ENCODE results near the gene IRX5. TPM values are rescaled to one million over a fixed set of nuclear protein-coding genes. Genes with fewer than 3 reads are reported as not detected.

IRX5 gene
- total RNA-seq, 1 experiment from 2014 or later, result 1.5 TPM

DNA sequence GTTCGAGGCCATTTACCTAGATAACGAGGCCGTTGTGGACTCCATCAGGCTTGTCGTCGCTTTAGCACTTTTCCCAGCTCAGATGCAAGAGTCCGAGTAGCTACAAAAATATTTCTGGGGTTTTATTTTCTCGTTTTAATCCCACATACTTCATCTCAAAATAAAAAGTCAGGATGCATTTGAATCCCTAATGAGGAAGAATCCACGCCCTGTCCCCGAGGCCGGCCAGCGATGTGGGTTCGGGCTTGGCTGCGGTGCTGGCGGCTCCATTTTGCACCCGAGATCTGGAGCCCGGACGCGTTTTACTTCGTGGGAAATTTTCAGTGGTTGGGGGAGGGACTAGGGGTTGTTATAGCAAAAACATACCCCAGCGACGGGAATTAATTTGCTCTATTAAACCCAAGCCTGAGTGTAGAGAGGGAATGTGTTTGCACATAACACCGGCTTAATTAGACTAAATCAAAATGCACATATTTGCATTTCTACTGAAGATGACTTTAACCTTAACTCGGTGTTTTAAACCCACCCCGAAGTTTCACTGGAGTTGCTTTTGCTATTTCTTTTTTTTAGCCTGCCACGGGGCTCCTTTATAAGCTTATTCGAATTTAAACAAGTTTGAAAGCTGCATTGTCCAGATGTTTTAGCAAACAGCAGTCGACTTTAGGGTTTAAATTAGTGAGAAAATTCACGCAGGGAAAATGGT is 4.8 kb downstream of the IRX5 start:
- peak; percentile 31 for DNase-seq
- Histone ChIP-seq H3K27me3 (ENCODE audit: control insufficient read depth, insufficient read depth, low read length) (peaks cover 91% of the 10 kb centered on the region), H3K4me3 (ENCODE audit: insufficient read depth, low read depth, low read length) (peak overlapping the region; percentile 4), H3K36me3 (replicated peaks; ENCODE audit: control insufficient read depth, insufficient read depth, low read length) (no peaks in the 10 kb centered on the region)

DNA sequence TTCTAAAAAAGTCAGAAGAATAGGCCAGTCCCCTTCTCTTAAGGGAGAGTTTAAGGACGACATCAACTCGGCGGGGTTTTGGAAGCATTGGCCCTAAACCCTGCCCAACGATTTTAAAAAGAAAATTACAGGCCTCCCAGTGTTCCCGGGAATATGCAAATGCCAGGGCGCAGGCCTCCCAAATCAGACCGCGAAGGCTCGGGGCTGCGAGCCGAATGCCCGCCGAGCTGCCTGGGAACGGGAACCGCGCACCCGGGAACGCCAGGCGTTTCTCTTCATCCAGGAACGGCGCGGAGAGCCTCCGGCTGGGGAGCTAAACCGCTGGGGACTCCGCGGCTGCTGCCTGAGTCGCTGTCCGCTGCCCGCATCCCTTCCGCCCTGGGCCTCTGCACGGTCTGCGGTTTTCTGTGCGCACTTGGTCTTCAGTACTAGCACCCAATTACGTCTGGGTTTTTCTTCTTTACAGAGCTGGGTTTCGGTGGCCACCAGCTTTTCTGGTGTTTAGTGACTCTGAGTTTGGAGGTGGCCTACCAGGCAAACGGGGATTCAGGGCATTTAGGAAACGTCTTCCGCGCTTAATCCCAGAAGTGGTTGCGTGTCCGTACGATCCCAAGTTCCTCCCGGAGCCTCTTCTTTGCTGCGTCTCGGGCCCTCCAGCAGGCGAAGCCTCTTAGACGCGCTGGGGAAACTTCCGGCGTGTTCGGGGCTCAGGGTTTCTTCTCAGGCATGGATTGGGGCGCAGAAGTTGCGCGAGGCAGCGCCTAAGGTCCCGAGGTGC is 5.7 kb downstream of the IRX5 start:
- Histone ChIP-seq H3K36me3 (replicated peaks; ENCODE audit: control insufficient read depth, insufficient read depth, low read length) (no peaks in the 10 kb centered on the region), H3K4me3 (ENCODE audit: insufficient read depth, low read depth, low read length) (peak overlapping the region; percentile 35), H3K27me3 (ENCODE audit: control insufficient read depth, insufficient read depth, low read length) (peaks cover 96% of the 10 kb centered on the region)
- peak; percentile 84 for DNase-seq

DNA sequence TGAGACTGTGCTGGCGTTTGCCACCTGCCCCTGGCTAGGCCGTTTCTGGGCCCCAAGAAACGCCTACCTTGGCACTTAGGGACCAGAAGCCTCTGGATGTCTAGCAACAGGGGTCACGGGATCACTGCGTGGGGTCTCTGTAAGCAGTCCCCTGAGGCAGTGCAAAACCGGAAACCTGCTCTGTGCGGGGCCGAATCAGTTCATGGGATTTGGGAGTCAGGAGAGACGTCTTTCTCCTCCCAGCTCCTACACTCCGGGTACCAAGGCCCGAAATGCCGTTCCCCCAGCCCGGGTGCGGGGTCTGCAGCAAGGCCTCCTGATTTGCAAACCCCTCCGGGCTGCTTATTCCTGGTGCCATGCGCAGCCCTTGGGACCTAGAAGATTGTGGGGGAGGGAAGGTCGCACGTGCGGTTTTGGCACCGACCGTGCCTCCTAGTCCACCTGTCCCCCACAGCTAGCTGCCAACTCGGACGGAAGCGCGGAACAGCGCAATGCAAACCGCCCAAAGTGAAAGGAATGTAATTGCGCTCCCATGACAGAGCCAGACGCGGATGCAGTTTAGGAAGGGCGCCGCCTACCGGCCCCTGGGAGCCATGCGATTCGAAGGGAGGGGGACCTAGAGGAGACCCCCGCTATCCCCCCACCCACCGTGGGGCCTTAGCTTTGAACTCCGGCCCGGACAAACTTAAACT is 6.5 kb downstream of the IRX5 start:
- peak; percentile 93 for DNase-seq
- Histone ChIP-seq H3K27me3 (ENCODE audit: control insufficient read depth, insufficient read depth, low read length) (peaks cover 92% of the 10 kb centered on the region), H3K36me3 (replicated peaks; ENCODE audit: control insufficient read depth, insufficient read depth, low read length) (no peaks in the 10 kb centered on the region), H3K4me3 (ENCODE audit: insufficient read depth, low read depth, low read length) (peak overlapping the region; percentile 35)

DNA sequence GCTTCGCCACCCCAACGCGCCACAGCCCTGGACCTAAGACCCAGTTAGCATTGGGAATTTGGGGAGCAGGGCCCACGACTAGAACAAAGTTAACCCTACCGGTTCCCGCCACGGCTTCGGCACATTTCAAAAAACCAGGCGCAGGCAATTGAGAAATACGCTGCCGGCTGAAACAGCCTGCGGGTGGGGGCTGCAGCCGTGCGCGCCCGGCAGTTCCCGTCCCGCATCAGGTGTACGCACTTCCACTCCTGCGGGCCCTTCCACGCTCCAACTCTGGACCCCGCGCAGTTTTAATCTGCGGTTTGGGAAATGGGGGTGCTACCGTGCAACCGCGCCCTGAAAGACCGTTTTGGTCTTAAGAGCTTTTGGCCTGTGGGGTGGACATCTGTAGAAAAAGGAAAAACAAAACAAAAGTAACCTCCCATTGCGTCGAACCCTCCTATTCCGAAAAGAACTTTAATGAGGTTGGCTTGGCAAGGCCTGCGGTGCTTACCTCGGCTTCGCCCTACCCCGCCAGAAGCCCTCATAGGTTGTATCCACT is 7.1 kb downstream of the IRX5 start:
- Histone ChIP-seq H3K4me3 (ENCODE audit: insufficient read depth, low read depth, low read length) (peak overlapping the region; percentile 35), H3K36me3 (replicated peaks; ENCODE audit: control insufficient read depth, insufficient read depth, low read length) (no peaks in the 10 kb centered on the region), H3K27me3 (ENCODE audit: control insufficient read depth, insufficient read depth, low read length) (peaks cover 91% of the 10 kb centered on the region)
- DNase-seq, result no peak

DNA sequence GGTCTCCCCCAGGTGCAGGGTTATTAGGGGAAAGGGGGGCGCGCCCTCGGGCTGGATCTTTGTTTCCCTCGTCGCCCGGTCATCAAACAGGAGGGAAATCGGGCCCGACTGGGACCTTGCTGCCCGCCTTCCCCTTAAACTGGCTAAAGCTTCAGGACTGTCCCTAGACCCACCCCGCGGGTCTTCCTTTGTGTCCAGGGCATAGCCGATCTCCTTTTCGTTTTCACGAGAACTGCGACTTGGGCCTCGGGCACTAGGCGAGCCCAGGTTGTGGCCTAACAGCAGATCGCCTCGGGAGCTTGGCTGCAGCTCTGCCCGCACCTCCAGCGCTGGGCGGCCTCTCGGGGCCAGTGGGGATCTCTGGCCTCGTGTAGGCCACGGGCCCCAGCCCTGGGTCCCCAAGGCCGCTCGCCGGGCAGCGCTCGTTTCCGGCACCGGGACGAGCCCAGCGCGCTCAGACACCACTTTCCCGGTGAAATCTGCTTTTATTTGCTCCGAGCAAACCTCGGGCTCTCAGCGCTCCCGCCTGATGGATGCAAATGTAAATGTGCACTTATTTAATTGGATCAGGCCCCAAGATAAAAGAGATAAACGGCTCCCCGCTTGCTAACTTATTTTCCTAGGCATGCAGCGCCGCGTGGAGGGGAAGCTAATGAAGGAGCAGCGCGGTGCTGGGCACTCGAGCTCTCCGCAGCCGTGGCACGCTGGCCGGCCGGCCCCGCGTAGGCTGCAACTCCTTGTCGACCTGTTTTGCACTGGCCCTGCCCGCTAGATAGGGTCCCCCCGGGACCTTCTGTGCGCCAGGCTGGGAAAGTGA is 7.8 kb downstream of the IRX5 start:
- Histone ChIP-seq H3K4me3 (ENCODE audit: insufficient read depth, low read depth, low read length) (peak overlapping the region; percentile 35; the same call in 1 of the 2 replicates), H3K36me3 (replicated peaks; ENCODE audit: control insufficient read depth, insufficient read depth, low read length) (no peaks in the 10 kb centered on the region), H3K27me3 (ENCODE audit: control insufficient read depth, insufficient read depth, low read length) (peaks cover 90% of the 10 kb centered on the region)
- DNase-seq, result peak; percentile 72

DNA sequence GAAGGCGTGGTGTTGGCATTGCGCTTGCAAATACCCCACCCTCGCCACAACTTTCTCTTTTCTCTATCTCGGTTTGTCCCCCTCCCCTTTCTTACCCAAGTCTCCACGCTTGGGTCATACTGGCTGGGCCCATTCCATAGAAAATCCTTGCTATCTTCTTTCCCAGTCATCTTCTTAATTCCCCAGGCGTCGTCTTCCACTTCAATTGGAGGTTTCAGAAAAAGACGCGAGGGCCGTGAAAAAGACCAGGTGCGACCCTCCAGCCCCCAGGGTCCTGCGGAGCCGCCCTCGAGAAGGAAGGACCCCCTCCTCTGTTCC is 8.3 kb downstream of the IRX5 start:
- Histone ChIP-seq H3K36me3 (replicated peaks; ENCODE audit: control insufficient read depth, insufficient read depth, low read length) (no peaks in the 10 kb centered on the region), H3K4me3 (ENCODE audit: insufficient read depth, low read depth, low read length) (peak overlapping the region; percentile 35; the same call in 1 of the 2 replicates), H3K27me3 (ENCODE audit: control insufficient read depth, insufficient read depth, low read length) (peaks cover 86% of the 10 kb centered on the region)
- no peak for DNase-seq

DNA sequence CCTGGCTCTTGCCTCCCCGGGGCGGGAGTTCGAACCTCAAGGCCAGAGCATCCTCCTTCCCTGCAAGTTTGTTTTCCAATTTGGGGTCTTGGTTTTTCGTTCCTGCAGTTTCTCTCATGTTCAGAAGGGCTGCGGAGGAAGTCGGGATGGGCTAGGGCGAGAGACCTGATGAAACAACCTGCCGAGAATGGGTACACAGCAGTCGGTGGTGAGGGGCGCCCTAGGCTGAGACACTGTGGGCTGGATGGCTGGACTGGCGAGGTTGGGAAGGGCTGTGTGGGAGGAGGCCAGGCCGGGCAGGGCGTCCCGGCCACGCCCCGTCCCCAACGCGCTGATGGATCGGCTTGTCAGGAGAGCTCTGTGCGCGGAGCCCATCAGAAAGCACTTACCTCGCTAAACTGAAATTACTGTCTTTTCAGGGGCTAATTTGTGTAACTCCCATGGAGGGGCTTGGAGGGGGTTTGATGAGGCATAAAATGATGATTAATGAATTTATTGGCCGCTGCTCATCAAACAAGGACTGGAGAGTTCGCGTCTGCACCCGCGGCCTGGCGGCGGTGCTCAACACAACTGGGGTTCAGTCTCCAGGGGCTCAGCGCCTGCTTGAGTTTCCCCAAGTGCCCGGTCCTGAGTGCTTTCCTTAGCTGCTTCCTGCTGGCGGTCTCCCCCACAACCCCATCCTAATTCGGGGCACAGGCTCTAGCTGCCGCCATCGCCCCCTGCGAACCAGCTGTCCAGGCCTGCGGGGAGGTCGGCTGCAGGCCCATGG is 9.0 kb downstream of the IRX5 start:
- Histone ChIP-seq H3K27me3 (ENCODE audit: control insufficient read depth, insufficient read depth, low read length) (peaks cover 78% of the 10 kb centered on the region), H3K4me3 (ENCODE audit: insufficient read depth, low read depth, low read length) (no peak overlapping the region; the same call in 1 of the 2 replicates), H3K36me3 (replicated peaks; ENCODE audit: control insufficient read depth, insufficient read depth, low read length) (no peaks in the 10 kb centered on the region)
- DNase-seq, result peak; percentile 83

DNA sequence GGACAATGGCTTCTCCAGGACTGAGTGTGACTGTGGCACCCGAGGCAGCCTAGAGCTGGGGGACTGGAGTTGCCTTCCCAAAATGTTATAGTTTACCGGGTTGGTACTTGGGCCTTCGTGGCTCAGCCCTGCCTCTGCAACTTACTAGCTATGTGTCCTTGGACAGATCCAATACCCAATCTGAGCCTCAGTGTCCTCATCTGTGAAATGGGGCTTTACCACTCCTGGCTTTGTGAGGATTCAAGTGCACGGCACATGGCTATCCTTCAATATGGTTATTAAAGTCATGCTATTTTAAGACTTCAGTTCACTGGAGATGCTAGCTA is 9.6 kb downstream of the IRX5 start:
- no peak for DNase-seq
- Histone ChIP-seq H3K4me3 (ENCODE audit: insufficient read depth, low read depth, low read length) (no peak overlapping the region), H3K27me3 (ENCODE audit: control insufficient read depth, insufficient read depth, low read length) (peaks cover 73% of the 10 kb centered on the region), H3K36me3 (replicated peaks; ENCODE audit: control insufficient read depth, insufficient read depth, low read length) (no peaks in the 10 kb centered on the region)

DNA sequence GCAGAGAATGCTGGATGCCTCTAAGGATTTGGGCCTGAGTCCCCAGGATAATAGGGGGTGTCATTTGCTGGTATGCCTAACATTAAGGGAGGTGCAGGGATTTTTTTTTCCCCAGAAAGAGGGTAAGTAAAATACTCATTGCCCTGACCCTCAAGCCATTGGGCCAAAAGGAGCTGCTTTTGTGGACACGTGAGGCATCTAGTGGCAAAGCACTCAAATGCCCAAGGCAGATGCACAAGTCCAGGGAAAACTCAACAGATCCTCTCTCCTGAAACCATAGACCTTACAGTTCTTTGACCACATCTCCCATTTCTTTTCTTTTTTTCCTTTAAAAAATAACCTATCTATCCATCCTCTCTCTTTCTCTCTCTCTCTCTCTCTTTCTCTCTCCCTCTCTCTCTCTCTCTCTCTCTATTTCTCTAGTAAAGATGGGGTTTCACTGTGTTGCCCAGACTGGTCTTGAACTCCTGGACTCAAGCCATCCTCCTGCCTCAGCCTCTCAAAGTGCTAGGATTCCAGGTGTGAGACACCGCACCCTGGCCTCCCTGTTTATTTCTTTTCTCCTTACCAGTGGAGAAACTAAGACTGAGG is 11.8 kb downstream of the IRX5 start:
- Histone ChIP-seq H3K27me3 (ENCODE audit: control insufficient read depth, insufficient read depth, low read length) (peaks cover 54% of the 10 kb centered on the region), H3K4me3 (ENCODE audit: insufficient read depth, low read depth, low read length) (no peak overlapping the region), H3K36me3 (replicated peaks; ENCODE audit: control insufficient read depth, insufficient read depth, low read length) (no peaks in the 10 kb centered on the region)
- no peak for DNase-seq

DNA sequence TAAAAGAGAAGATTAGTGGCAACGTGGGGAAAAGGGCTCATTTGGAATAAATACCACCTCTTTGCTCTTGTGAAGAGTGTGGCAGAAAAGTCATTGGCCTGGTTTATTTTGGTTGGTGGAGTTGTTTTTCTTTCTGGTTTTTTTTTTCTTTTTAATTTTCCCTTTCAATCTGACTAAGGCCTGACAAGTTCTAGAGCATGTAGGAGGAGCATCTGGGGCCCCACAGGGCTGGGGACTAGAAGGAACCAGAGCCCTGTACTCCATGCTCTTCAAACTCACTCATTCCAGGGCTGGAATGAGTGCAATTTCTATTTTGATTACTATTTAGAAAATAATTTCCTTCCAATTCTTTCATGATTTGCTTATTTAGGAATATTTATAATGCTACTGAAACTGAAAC is 13.3 kb downstream of the IRX5 start:
- peaks cover 39% of the 10 kb centered on the region for H3K27me3 ChIP-seq (ENCODE audit: control insufficient read depth, insufficient read depth, low read length)

DNA sequence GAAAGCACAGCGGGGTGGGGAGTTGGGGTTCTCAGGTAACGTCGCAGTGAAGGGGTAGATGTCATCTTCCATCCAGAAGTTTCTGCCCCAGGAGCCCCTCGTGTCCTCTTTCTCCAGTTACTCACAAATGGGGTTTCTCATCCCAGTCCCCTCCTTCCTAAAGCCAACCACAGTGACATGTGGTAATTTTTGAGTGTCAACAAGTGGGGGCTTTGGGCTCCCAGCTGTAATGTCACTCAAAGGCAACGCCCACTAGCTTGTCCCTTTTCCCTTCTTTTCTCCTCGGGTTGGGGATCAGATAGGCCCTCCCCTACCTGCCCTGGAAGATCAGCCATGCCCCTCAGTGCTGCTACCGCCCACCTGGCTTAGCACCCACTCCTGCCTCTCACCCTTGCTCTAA is 14.4 kb downstream of the IRX5 start:
- Histone ChIP-seq H3K36me3 (replicated peaks; ENCODE audit: control insufficient read depth, insufficient read depth, low read length) (no peaks in the 10 kb centered on the region), H3K4me3 (ENCODE audit: insufficient read depth, low read depth, low read length) (no peak overlapping the region), H3K27me3 (ENCODE audit: control insufficient read depth, insufficient read depth, low read length) (peaks cover 28% of the 10 kb centered on the region)
- DNase-seq, result no peak

More for the DNA sequence above, 13.3 kb downstream of the IRX5 start:
- no peak for DNase-seq
- Histone ChIP-seq H3K4me3 (ENCODE audit: insufficient read depth, low read depth, low read length) (no peak overlapping the region), H3K36me3 (replicated peaks; ENCODE audit: control insufficient read depth, insufficient read depth, low read length) (no peaks in the 10 kb centered on the region)

DNA sequence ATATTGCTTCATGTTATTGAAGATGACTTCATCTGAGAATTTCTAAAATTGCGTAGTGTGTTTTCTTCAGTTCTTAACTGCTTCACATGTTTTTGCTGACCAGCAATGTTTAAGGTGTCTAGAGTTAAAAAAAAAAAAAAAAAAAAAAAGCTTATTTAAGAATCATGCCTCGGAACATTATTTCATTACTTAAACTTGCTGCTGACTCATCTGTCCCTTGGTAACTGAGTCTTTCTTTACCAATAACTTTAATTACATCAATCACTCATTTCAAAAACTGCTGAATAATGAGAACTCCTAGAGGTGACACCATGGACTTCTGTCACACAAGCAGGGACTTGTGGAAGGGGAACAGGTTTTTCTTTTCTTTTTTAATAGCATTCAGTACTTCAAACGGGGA is 16.2 kb downstream of the IRX5 start:
- Histone ChIP-seq H3K27me3 (ENCODE audit: control insufficient read depth, insufficient read depth, low read length) (peaks cover 13% of the 10 kb centered on the region), H3K4me3 (ENCODE audit: insufficient read depth, low read depth, low read length) (no peak overlapping the region), H3K36me3 (replicated peaks; ENCODE audit: control insufficient read depth, insufficient read depth, low read length) (no peaks in the 10 kb centered on the region)
- no peak for DNase-seq

DNA sequence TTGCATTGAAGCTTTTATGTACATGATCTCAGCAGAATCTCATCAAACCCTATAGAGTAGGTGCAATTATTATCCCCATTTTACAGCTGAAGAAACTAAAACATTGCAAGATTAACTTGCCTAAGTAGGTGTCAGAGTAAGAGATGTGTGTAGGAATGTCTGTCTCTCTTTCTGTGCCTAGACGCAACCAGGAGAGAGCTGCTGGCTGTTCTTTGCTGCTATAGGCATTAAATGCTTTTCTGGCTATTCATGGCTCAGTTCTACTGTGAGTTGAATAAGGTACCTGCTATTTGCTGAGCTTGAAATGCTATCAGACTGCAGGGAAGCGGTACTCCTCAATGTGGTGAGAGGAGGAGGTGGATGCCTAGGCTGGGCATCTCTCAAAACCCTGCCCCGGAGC is 17.0 kb downstream of the IRX5 start:
- H3K4me3 ChIP-seq (ENCODE audit: insufficient read depth, low read depth, low read length), result no peak overlapping the region
- no peak for DNase-seq
- H3K27me3 ChIP-seq (ENCODE audit: control insufficient read depth, insufficient read depth, low read length), result peaks cover 8% of the 10 kb centered on the region
- no peaks in the 10 kb centered on the region for H3K36me3 ChIP-seq (replicated peaks; ENCODE audit: control insufficient read depth, insufficient read depth, low read length)

All from H7 (cell line).